Omental fat pad (tissue), 4 donors: ENCODE data around the gene HNRNPLL. TPM values are rescaled to one million over a fixed set of nuclear protein-coding genes. Genes with fewer than 3 reads are reported as not detected.

Experiments
- ATAC-seq: fragments of 150-250 bp; one replicate; pipeline ENCODE4 v1.9.1; 2016; ENCODE audit warnings: mild to moderate bottlenecking, moderate library complexity; ENCODE audit not compliant: low FRiP score
- DNase-seq: peaks from one replicate; pipeline ENCODE4 v3.0.0-alpha.2; 2019; ENCODE audit warnings: low spot score
- total RNA-seq, 4 donors: library from RNA; depleted of rRNA; stranded (reverse); fragments of >200 nt; gene quantifications; one replicate each; pipeline ENCODE4 v1.1.0, GENCODE V29; 2016
- TF ChIP-seq, protein P1 (sequence below), 3 donors: fragments of 450-650 bp; IDR thresholded peaks; one replicate each; pipeline ENCODE4 v1.5.1; 2016 to 2017; ENCODE audit warnings: antibody characterized with exemption in 3 of 3, mild to moderate bottlenecking in 3 of 3, moderate library complexity in 2 of 3

The HNRNPLL gene
- total RNA-seq, 4 donors from 2014 or later, result 32.3 to 41.6 (median 36.4) TPM

DNA sequence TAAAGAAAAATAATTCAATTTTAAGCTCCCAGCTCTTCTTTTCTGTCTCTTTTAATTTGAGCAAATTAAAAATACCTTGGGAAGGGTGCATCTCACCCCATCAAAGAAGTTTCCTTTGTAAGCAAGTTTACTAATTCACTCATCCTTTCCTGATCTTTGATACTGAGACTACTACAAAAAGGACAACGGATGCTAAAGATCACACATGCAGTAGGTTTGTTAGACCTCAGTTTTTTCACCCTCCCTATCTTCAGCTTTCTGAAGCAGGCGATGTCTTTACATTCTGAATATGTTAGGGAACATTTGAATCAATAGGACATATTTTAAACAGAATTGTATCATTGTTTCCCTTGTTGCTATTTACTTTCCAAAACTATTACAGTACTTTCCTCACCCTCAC, 6.0 kb upstream of the HNRNPLL start:
- DNase-seq, result no peak
- TF ChIP-seq, protein P1, sequence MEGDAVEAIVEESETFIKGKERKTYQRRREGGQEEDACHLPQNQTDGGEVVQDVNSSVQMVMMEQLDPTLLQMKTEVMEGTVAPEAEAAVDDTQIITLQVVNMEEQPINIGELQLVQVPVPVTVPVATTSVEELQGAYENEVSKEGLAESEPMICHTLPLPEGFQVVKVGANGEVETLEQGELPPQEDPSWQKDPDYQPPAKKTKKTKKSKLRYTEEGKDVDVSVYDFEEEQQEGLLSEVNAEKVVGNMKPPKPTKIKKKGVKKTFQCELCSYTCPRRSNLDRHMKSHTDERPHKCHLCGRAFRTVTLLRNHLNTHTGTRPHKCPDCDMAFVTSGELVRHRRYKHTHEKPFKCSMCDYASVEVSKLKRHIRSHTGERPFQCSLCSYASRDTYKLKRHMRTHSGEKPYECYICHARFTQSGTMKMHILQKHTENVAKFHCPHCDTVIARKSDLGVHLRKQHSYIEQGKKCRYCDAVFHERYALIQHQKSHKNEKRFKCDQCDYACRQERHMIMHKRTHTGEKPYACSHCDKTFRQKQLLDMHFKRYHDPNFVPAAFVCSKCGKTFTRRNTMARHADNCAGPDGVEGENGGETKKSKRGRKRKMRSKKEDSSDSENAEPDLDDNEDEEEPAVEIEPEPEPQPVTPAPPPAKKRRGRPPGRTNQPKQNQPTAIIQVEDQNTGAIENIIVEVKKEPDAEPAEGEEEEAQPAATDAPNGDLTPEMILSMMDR (IDR thresholded peaks at IDR 0.05), result no peak
- no peak for ATAC-seq

DNA sequence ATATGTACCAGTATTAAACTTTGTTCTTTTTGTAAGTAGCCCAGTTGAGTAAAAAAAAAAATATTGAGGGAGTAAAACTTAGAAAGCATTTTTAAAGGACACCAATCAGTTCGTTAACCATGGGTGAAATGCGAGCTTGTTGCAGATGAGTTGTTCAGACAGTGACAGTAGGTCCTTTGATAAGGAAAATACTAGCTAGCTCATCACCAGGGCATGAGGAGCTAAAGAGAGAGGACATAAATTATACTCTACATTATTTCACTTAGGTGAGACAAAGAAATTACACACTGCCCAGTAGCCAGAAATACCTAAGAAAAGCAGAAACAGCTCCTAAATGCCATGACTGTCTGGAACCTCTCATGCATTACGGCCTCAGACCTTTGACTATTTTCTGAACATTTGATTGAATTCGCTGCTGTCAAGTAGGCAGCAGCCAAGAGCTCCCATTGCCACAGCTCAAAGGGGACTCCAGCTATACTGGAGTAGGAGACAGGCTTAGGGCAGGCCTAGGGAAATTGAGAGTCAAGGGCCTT, 2.6 kb upstream of the HNRNPLL start:
- ATAC-seq (no peak), DNase-seq (no peak)
- TF ChIP-seq, protein P1 (IDR thresholded peaks at IDR 0.05), result no peak

DNA sequence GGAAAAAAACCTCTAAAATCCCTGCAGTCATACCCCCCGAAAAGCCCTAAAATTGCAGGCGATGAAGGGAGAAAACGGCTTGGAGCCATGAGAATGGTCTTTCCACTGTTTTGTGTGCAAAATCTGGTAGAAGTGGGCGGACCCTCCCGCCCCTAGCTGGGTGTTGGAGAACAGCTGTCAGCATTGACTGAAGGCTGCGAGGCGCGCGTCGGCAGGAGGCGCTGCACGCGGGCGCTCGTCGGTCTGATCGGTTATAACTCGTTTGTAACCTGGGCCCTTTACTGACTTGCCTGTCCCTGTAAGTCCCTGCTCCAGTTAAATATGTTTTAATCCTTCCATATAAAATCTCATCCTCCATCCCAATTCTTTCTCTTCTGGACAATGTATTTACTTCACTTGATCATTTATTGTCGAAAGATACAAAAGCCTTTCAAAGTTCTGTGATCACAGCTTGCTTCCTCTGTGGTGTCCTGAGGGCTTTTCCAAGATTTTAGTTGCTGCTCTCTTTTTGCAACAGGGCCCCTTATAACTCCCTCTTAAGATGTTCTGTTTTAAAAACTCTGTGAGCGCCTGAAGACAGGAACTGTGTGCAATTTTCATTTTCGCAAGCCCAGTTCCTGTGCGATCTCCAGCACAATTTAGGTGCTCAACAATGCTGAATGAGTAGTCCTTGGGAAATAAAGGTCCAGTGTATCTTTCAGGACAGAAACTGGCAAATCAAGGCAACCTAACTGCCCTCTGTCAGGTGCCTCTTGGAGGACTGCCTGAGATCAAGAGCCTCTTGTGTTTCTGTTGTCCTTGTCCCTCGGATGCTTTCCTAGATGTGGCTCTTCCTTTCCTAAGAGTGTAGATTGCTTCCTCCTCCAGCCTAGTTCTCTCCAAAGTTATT, 918 bp upstream of the HNRNPLL start:
- DNase-seq, result peak; percentile 40
- peak; percentile 69 for ATAC-seq
- TF ChIP-seq, protein P1 (IDR thresholded peaks at IDR 0.05), result no peak

DNA sequence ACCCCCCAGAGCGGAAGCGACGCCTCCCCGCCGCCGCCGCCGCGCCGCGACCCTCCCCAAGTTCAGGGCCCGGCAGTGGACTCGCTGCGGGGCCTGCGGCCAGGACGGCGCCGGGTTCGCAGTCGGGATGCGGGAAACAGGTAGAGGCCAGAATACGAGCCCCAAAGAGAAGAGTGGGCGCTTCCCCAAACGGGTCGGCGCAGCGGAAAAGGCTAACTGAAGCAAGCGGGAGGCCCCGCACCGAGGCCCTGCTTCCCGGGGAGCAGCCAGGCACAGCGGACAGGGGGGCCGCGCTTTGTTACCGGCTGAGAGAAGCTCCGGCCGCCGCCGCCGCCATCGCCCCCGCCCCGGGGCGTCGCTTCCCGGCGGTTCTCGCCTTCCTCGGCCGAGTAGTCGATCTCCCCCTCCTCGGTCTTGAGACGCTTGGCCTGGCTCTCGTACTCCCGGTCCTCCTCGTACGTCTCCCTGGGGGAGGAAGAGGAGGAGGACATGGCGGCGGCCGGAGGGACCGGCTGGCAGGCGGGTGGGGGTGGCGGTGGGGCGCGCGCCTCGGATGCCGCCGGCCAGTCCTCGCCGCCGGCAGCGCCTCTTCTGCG, 494 bp downstream of the HNRNPLL start:
- no peak for ATAC-seq
- DNase-seq, result no peak
- TF ChIP-seq, protein P1 (IDR thresholded peaks at IDR 0.05), result no peak

DNA sequence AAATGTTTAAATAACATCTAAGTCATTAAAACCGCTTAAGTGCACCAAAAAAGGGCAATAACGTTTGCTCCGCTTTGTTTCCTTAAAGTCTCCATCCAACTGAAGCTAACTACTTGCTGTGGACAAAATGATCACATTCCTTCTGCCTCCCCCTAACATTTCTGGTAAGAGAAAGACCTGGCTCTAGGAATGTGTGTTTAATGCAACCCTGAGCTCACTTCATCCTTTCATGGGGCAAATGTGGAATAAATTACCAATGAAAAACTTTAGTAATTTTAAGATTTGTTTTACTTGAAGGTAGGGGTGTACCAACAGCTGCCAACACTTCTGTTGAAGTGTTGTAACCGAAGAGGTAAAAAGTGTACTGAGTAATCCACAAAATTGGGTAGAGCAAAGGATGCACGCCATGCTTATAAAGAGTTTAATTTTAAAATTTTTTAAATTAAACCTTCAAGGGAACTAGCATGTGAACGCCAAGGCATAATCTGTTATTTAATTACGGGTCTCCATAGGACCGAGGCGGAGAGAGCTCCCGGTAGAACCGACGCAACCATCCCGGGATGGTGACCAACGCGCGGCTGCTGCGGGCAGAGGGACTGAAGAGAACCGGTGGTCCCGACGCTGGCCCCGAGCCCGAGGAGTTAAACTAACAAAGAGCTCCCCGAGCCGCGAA, 1.1 kb downstream of the HNRNPLL start:
- ATAC-seq, result no peak
- no peak for DNase-seq
- TF ChIP-seq, protein P1 (IDR thresholded peaks at IDR 0.05), result no peak

DNA sequence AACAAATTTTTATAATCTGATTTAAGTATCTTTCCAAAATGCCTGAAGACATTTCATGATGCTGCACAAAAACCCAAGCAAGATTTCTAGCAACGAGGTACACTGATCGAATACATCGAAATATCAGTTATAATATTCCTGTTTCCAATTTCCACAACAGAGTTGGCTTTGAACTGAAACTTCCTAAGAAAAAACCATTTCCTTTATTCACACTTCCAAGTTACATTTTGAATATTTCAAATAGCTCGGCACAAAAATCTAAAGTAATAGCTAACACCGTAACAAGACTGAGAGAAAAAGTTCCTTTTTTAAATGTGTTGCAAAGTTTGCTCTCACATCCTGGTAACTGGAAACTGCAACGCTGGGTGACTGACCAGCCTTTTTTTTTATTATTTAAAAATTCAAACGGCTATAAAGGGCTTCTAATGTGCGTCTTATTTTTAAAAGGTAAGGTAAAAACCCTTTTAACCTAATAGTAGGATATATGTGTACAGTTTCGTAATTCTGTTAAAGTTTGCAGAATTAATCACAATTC, 1.7 kb downstream of the HNRNPLL start:
- TF ChIP-seq, protein P1 (IDR thresholded peaks at IDR 0.05), result no peak
- ATAC-seq, result no peak
- DNase-seq, result no peak
